ENCODE measurements around the gene ASCL5.

The ASCL5 gene

GRCh38 chr1:201080135-201080534 is 46.8 kb downstream of the ASCL5 start:
- DNase-seq: no peak

GRCh38 chr1:201077736-201078135 is 49.2 kb downstream of the ASCL5 start:
- DNase-seq: peak; percentile 9

DNA sequence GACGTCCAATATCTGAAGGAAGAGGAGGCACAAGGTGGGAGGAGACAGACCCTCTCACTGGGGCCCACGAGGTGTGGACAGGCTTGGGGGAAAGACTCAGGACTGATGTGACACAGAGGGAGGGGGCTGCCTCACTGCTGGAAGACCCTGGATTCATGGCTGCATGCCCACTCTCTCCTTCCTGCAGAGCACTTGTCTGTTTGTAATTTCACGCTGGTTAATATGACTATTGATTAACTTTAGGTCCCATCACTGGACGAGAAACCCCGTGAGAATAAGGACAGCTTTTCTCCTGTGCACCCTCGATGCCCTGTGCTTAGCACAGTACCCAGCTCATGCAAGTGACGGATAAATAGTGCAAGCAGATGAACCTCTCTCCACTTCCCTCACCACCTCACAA is 49.9 kb downstream of the ASCL5 start:
- no peak for DNase-seq

GRCh38 chr1:201076092-201076491 is 50.9 kb downstream of the ASCL5 start:
- DNase-seq: no peak

- DNase-seq: no peak
These were observed 53.0 kb downstream of the ASCL5 start for GRCh38 chr1:201074018-201074417.

- no peak for DNase-seq
These were observed 54.1 kb downstream of the ASCL5 start for GRCh38 chr1:201072922-201073321.

DNA sequence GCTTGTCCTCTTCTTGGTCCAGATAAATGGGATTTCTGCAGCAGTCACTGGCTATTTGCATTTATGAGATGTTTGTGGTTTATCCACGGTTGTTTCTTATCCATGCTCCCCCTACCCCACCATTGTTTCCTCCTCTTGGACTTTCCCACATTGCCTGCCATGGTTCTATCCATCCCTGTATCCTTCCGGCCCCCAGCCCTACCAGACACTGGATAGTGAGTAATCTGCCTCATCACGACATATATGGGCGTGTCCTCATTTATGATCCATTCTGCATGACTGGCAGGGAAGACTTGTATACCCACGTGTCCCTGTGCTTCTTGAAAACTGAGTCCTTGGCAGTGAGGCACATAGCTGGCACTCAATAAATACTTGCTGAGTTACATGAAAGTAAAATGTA is 54.8 kb downstream of the ASCL5 start:
- DNase-seq: no peak

GRCh38 chr1:201069636-201070035 is 57.3 kb downstream of the ASCL5 start:
- DNase-seq: no peak

- no peak for DNase-seq
These were observed 58.0 kb downstream of the ASCL5 start for GRCh38 chr1:201068976-201069375.

GRCh38 chr1:201066986-201067385 is 60.0 kb downstream of the ASCL5 start:
- DNase-seq: no peak

GRCh38 chr1:201065686-201066085 is 61.3 kb downstream of the ASCL5 start:
- DNase-seq: no peak

DNA sequence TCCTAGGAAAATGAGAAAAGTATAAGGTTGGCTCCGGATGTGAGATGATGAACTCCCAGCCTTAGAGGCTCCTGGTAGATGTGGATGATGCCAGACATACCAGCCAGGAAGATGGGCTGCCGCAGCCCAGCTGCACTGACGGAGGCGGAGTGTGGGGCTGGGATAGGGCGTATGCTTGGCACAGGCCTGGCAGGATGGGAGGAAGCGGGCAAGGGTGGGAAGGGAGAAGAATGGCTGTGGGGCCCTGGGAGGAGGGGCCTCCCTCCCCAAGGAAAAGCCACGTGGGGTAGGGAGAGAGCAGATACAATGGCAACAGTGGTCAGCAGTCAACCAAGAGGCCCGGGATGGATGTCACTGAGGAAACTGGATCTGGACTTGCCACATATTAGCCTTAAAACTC is 62.2 kb downstream of the ASCL5 start:
- no peak for DNase-seq

All from MV-4-11 (cell line).